Endothelial cell (in vitro differentiated cells): ENCODE data around the gene TRABD2A. TPM values are rescaled to one million over a fixed set of nuclear protein-coding genes. Genes with fewer than 3 reads are reported as not detected.

Experiments used
- DNase-seq: peaks from one replicate; pipeline ENCODE4 v3.0.0; 2021; ENCODE audit warnings: low spot score
- H3K27ac Mint-ChIP-seq: one replicate; pipeline ENCODE4 v1.8.0; 2021; ENCODE audit warnings: mixed read lengths, inconsistent platforms; ENCODE audit not compliant: unreplicated experiment
- H3K27me3 Mint-ChIP-seq: one replicate; pipeline ENCODE4 v1.8.0; 2021; ENCODE audit warnings: mild to moderate bottlenecking, moderate library complexity, mixed read lengths, inconsistent platforms; ENCODE audit not compliant: unreplicated experiment
- H3K36me3 Mint-ChIP-seq: one replicate; pipeline ENCODE4 v1.8.0; 2021; ENCODE audit warnings: mild to moderate bottlenecking, low read depth, mixed read lengths, inconsistent platforms; ENCODE audit not compliant: unreplicated experiment
- H3K4me1 Mint-ChIP-seq: one replicate; pipeline ENCODE4 v1.8.0; 2021; ENCODE audit warnings: mild to moderate bottlenecking, mixed read lengths, inconsistent platforms; ENCODE audit not compliant: unreplicated experiment
- H3K4me3 Mint-ChIP-seq: one replicate; pipeline ENCODE4 v1.8.0; 2021; ENCODE audit warnings: mild to moderate bottlenecking, mixed read lengths, inconsistent platforms; ENCODE audit not compliant: unreplicated experiment
- H3K9me3 Mint-ChIP-seq: one replicate; pipeline ENCODE4 v1.8.0; 2021; ENCODE audit warnings: mixed read lengths, inconsistent platforms; ENCODE audit not compliant: unreplicated experiment
- total RNA-seq: library from RNA; stranded (reverse); fragmentation: NEBNext Ultra II Directional; extraction: Animal tissue kit (Norgen Biotek cat#: 25700); gene quantifications from one replicate; pipeline ENCODE4 v1.2.1, GENCODE V29; 2021; ENCODE audit not compliant: unreplicated experiment
- TF ChIP-seq, protein P1 (sequence below): fragments of 200-600 bp; sonication (generic); IDR thresholded peaks from one replicate; pipeline ENCODE4 v1.5.0; 2021; ENCODE audit warnings: antibody characterized with exemption; ENCODE audit not compliant: unreplicated experiment

TRABD2A gene
- total RNA-seq, 1 donor from 2014 or later = 7.2 TPM

DNA sequence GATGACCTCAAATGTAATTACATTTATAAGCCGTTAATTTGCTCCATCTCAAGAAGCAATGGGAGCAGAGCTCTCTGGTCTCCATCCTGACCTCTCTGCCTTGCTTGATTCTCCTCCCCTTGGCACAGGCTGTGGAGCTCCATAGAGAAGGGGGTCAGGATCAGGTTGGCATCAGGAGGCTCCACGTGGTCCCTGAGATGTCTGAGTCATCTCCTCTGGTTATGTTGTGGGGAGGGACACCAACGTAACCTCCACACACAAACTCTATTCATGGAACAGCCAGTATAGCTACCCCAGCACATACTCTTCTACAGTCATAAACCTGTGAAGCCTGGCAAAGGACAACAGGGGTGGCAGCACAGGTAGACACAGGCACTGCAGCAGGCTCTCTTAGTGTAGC is 29.0 kb downstream of the TRABD2A start:
- Mint-ChIP-seq H3K9me3 (no peaks in the 10 kb centered on the region), H3K4me3 (no peak overlapping the region), H3K4me1 (no peaks in the 10 kb centered on the region), H3K27me3 (peaks cover 6% of the 10 kb centered on the region), H3K27ac (no peak overlapping the region), H3K36me3 (peaks cover 8% of the 10 kb centered on the region)
- TF ChIP-seq, protein P1, sequence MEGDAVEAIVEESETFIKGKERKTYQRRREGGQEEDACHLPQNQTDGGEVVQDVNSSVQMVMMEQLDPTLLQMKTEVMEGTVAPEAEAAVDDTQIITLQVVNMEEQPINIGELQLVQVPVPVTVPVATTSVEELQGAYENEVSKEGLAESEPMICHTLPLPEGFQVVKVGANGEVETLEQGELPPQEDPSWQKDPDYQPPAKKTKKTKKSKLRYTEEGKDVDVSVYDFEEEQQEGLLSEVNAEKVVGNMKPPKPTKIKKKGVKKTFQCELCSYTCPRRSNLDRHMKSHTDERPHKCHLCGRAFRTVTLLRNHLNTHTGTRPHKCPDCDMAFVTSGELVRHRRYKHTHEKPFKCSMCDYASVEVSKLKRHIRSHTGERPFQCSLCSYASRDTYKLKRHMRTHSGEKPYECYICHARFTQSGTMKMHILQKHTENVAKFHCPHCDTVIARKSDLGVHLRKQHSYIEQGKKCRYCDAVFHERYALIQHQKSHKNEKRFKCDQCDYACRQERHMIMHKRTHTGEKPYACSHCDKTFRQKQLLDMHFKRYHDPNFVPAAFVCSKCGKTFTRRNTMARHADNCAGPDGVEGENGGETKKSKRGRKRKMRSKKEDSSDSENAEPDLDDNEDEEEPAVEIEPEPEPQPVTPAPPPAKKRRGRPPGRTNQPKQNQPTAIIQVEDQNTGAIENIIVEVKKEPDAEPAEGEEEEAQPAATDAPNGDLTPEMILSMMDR = no peak
- no peak for DNase-seq

DNA sequence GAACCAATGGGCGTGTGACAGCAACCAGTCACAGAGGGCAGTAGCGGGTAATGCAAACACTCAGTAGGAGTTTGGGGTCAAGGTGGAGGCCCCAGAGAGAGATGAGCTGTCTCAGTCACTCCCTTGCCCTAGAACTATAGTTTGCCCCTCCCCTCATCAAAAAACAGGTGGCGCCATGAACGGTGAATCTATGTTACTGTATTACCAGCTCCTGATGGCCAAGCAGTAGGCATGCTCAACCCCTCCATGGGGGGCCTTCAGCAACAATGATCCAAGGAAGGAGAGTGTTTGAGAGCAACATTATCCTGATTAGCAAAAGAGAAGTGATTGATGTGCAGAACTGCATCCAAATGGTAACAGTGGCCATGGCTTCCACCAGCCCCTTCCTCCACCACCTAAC is 30.4 kb downstream of the TRABD2A start:
- peaks cover 5% of the 10 kb centered on the region for H3K36me3 Mint-ChIP-seq
- TF ChIP-seq, protein P1 = no peak
- no peak overlapping the region for H3K27ac Mint-ChIP-seq
- no peaks in the 10 kb centered on the region for H3K9me3 Mint-ChIP-seq
- no peak overlapping the region for H3K4me3 Mint-ChIP-seq
- H3K4me1 Mint-ChIP-seq = no peaks in the 10 kb centered on the region
- peaks cover 3% of the 10 kb centered on the region for H3K27me3 Mint-ChIP-seq
- no peak for DNase-seq

DNA sequence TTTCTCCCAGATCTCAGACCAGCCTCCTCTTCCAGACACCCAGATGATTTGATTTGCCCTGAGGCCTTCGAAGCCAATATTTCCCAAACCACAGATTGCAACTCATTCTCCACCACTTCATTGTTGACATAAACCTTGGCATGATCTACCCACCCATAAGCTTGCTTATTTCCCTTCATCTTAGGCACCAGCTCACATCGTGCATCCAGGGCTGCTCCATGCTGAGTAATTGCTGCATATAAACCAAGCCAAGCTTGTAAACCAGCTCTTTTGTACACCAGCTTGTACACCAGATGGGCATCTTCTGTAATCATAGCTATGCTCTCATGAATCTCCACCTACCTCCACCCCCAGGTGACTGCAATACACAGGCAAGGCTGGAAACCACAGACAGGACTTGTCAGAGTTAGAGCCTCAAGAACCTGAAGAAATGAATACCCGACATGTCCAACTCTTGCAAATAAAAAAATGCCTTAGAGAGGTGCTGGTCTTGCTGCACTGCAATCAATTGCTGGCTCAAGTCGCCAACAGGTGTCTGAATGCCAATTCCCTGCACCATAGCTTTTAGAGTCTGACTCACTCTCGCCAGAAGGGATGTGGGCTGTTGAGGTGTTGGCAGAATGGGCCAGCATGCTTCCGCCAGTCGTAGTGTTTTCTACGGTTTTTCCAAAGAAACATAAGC is 31.5 kb downstream of the TRABD2A start:
- TF ChIP-seq, protein P1 = no peak
- Mint-ChIP-seq H3K27ac (no peak overlapping the region), H3K36me3 (peaks cover 5% of the 10 kb centered on the region), H3K4me1 (no peaks in the 10 kb centered on the region), H3K4me3 (no peak overlapping the region), H3K9me3 (no peaks in the 10 kb centered on the region), H3K27me3 (no peaks in the 10 kb centered on the region)
- no peak for DNase-seq

DNA sequence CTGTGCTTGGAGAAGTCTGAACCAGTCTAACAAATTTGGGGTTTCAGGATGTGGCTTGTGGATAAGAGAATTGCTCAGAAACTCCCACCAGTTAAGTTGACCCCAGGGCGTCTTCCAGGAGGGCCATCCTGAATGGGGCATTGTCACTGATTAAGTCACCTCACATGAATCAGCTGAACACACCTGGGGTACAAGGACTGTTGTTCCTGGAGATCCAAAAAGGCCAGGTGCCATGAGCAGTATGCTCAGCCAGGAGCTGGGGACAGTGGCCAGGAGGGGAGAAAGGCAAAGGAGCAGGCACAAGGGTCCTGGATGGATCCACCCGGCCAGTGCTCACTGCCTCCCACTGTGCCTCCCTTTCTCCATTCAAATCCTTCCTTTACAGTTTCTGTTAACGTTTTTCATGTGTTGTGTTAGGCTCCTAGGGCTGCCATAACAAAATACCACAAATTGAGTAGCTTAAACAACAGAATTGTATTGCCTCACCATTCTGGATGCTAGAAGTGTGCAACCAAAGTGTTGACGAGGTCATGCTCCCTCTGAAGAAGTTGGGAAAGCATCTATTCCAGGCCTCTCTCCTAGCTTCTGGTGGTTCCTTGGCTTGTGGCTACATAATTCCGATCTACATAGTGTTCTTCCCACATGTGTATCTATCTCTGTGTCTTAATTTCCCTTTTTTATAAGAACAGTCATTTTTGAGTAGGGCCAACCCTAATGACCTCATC is 33.4 kb downstream of the TRABD2A start:
- H3K4me3 Mint-ChIP-seq = no peak overlapping the region
- DNase-seq = no peak
- TF ChIP-seq, protein P1 = no peak
- no peaks in the 10 kb centered on the region for H3K36me3 Mint-ChIP-seq
- no peaks in the 10 kb centered on the region for H3K9me3 Mint-ChIP-seq
- H3K4me1 Mint-ChIP-seq = no peaks in the 10 kb centered on the region
- peak overlapping the region; percentile 16 for H3K27ac Mint-ChIP-seq
- no peaks in the 10 kb centered on the region for H3K27me3 Mint-ChIP-seq

DNA sequence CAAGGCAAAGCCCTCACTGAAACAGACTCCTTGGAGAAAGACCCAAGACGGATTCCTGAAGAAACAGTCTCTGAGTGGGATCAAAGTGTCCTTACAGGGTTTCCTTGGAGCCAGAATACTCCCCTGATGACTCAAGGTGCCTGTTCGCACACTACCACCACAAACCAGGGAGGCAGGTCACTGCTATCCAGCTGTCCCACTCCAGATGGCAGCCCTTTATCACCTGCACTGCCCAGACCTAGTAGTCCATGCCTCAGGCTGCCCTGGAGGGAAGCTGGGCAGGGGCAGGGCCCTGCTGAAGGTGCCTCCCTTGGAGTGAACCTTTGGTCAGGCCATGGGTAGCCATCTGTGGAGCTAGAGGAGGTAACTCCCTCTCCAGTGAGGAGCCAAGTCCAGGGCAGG is 34.1 kb downstream of the TRABD2A start:
- TF ChIP-seq, protein P1 = no peak
- H3K4me3 Mint-ChIP-seq = no peak overlapping the region
- H3K4me1 Mint-ChIP-seq = no peaks in the 10 kb centered on the region
- no peaks in the 10 kb centered on the region for H3K9me3 Mint-ChIP-seq
- H3K27ac Mint-ChIP-seq = no peak overlapping the region
- H3K36me3 Mint-ChIP-seq = no peaks in the 10 kb centered on the region
- no peak for DNase-seq
- no peaks in the 10 kb centered on the region for H3K27me3 Mint-ChIP-seq
